ENCODE measurements around the gene SHPK. TPM values are rescaled to one million over a fixed set of nuclear protein-coding genes. Genes with fewer than 3 reads are reported as not detected.

The SHPK gene
- total RNA-seq, 2 donors from 2014 or later: 10.5 to 16.1 TPM

- Histone ChIP-seq H3K9me3 (no peaks in the 10 kb centered on the region), H3K27me3 (replicated peaks; ENCODE audit: insufficient read depth) (no peaks in the 10 kb centered on the region), H3K36me3 (no peaks in the 10 kb centered on the region), H3K4me1 (ENCODE audit: control insufficient read depth in 1 of 2, low read depth in 2 of 2) (no peaks in the 10 kb centered on the region), H3K27ac (no peak overlapping the region), H3K4me3 (no peak overlapping the region)
- DNase-seq (ENCODE audit: low spot score): no peak
- no peak for ATAC-seq (ENCODE audit: insufficient number of reproducible peaks, low FRiP score, low read depth)
- TF ChIP-seq CTCF (IDR thresholded peaks at IDR 0.05): no peak
These were observed 39.1 kb downstream of the SHPK start for GRCh38 chr17:3596804-3597464.

- Histone ChIP-seq H3K27me3 (replicated peaks; ENCODE audit: insufficient read depth) (no peaks in the 10 kb centered on the region), H3K9me3 (no peaks in the 10 kb centered on the region), H3K27ac (no peak overlapping the region), H3K4me1 (ENCODE audit: control insufficient read depth in 1 of 2, low read depth in 2 of 2) (no peaks in the 10 kb centered on the region), H3K4me3 (no peak overlapping the region), H3K36me3 (peaks cover 10% of the 10 kb centered on the region)
- ATAC-seq (ENCODE audit: insufficient number of reproducible peaks, low FRiP score, low read depth) (no peak), DNase-seq (ENCODE audit: low spot score) (no peak)
- no peak for TF ChIP-seq CTCF (IDR thresholded peaks at IDR 0.05)
These were observed 41.1 kb downstream of the SHPK start for GRCh38 chr17:3594976-3595375.

DNA sequence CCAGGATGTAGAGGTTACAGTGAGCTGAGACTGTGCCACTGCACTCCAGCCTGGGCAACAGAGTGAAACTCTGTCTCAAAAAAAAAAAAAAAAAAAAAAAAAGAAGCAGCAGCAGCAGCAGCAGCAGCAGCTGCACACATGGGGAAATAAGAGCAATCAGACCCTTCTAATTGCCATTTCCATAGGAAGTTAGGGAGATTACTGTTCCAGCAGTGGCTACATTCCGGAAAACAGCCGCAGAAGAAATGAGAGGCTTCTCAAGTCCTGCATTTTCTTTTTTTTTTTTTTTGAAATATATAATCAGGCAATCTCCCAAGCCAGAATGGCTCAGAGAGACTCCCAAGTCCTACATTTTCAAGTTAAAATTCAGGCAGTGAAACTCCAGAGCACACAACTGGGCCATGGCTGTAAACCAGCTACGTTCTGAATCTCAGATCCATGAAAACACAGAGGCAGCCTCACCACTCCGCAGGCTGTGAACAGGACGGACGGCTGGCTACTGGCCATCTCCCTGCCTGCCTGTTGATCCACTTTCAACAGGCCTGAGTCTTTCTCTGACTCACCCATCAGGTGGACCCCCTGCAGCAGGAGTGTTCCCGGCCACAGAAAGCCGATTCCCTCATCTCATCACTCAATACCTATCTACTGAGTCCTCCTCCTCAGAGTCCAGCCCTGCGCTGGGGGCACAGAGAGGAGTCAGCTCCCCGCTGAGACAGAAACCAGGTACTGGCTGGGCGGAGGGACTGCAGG lies 41.8 kb downstream of the SHPK start:
- H3K4me1 ChIP-seq (ENCODE audit: control insufficient read depth in 1 of 2, low read depth in 2 of 2): no peaks in the 10 kb centered on the region
- H3K9me3 ChIP-seq: no peaks in the 10 kb centered on the region
- no peaks in the 10 kb centered on the region for H3K27me3 ChIP-seq (replicated peaks; ENCODE audit: insufficient read depth)
- H3K4me3 ChIP-seq: no peak overlapping the region
- ATAC-seq (ENCODE audit: insufficient number of reproducible peaks, low FRiP score, low read depth) (no peak), DNase-seq (ENCODE audit: low spot score) (no peak)
- TF ChIP-seq CTCF (IDR thresholded peaks at IDR 0.05): no peak
- H3K27ac ChIP-seq: no peak overlapping the region
- peaks cover 10% of the 10 kb centered on the region for H3K36me3 ChIP-seq

GRCh38 chr17:3593384-3593783 lies 42.7 kb downstream of the SHPK start:
- no peak for TF ChIP-seq CTCF (IDR thresholded peaks at IDR 0.05)
- Histone ChIP-seq H3K9me3 (no peaks in the 10 kb centered on the region), H3K27me3 (replicated peaks; ENCODE audit: insufficient read depth) (no peaks in the 10 kb centered on the region), H3K4me1 (ENCODE audit: control insufficient read depth in 1 of 2, low read depth in 2 of 2) (no peaks in the 10 kb centered on the region), H3K36me3 (peaks cover 10% of the 10 kb centered on the region), H3K4me3 (no peak overlapping the region), H3K27ac (no peak overlapping the region)
- no peak for ATAC-seq (ENCODE audit: insufficient number of reproducible peaks, low FRiP score, low read depth)
- no peak for DNase-seq (ENCODE audit: low spot score)

DNA sequence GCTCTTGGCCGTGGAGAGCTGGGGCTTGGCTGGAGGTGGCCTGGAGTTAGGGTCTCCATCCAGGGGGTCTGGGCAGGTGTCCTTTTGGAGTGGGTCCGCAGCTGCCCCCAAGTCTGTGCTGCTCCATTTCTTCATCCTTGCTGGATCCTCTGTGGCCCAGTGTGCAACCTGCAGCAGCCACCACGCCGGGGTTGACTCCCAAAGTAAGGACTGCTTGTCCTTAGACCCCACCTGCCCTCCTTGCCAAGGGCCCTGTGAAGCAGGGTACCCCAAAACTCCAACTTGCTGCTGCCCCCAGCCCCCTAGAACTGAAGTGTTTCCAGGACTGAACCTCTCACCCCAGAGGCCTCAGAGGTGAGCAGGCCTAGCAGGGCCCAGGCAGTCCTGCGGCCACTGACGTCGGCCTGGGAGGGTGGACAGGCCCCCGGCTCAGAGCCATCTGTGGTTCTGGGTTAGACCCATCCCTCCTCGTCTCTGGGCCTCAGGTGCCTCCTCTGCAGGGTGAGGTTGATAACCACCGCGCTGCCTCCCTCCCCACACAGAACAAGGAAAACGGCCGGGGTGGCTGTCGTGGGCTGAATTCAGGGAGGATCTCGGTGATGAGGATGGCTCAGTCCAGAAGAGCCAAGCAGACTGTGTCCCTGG lies 43.7 kb downstream of the SHPK start:
- ATAC-seq (ENCODE audit: insufficient number of reproducible peaks, low FRiP score, low read depth): no peak
- H3K36me3 ChIP-seq: peaks cover 12% of the 10 kb centered on the region

More for the DNA sequence above, 43.7 kb downstream of the SHPK start:
- H3K27me3 ChIP-seq (replicated peaks; ENCODE audit: insufficient read depth): no peaks in the 10 kb centered on the region
- H3K27ac ChIP-seq: no peak overlapping the region
- no peaks in the 10 kb centered on the region for H3K9me3 ChIP-seq
- no peak for DNase-seq (ENCODE audit: low spot score)
- TF ChIP-seq CTCF (IDR thresholded peaks at IDR 0.05): no peak
- no peak overlapping the region for H3K4me3 ChIP-seq
- H3K4me1 ChIP-seq (ENCODE audit: control insufficient read depth in 1 of 2, low read depth in 2 of 2): no peaks in the 10 kb centered on the region
